Psoas muscle (tissue), 8 donors: ENCODE data around the gene PIAS4. TPM values are rescaled to one million over a fixed set of nuclear protein-coding genes. Genes with fewer than 3 reads are reported as not detected.

Experiments used
- ATAC-seq, 4 donors: fragments of 200-7000 bp; cut with Tn5 transposase; one replicate each; pipeline ENCODE4 v1.9.1; 2020; ENCODE audit warnings: moderate library complexity in 3 of 4, mild to moderate bottlenecking in 2 of 4
- DNase-seq, 2 donors: peaks; one replicate each; pipeline ENCODE4 v3.0.0-alpha.2; 2020
- H3K27ac ChIP-seq: fragments of 200-600 bp; one replicate; pipeline ENCODE4 v1.8.0; 2022
- H3K27me3 ChIP-seq, 3 donors: fragments of 200-600 bp in 1 of 3; one replicate each; pipeline versions ENCODE4 v1.6.1 to v1.8.0; 2013 to 2022; ENCODE audit warnings: low read length in 2 of 3, mild to moderate bottlenecking in 2 of 3, moderate library complexity in 1 of 3; ENCODE audit not compliant: insufficient read depth in 3 of 3
- H3K36me3 ChIP-seq, 2 donors: fragments of 200-600 bp in 1 of 2; one replicate each; pipeline versions ENCODE4 v1.6.1 to v1.8.0; 2013 to 2022; ENCODE audit warnings: low read depth in 1 of 2, mild to moderate bottlenecking in 1 of 2, moderate library complexity in 1 of 2; ENCODE audit not compliant: insufficient read depth in 1 of 2
- H3K4me1 ChIP-seq: fragments of 200-600 bp; one replicate; pipeline ENCODE4 v1.8.0; 2022
- H3K4me3 ChIP-seq: fragments of 200-600 bp; one replicate; pipeline ENCODE4 v1.8.0; 2022; ENCODE audit warnings: mild to moderate bottlenecking
- H3K9me3 ChIP-seq: fragments of 200-600 bp; one replicate; pipeline ENCODE4 v1.8.0; 2022
- WGBS, 3 donors: extraction: QIAGEN DNeasy Blood & Tissue Kit; methylation state at CpG; one replicate each; pipeline versions ENCODE4 v1.1.6 to v1.1.7; 2013; 5-methylcytosine and 5-hydroxymethylcytosine counted together
- intact Hi-C, 2 donors: fragments of 100-400 bp; cut with DNase I; formaldehyde crosslinking; loops; one replicate each; pipeline versions ENCODE4 v1.11.0 to v1.14.2; 2022
- polyA plus RNA-seq, 3 donors: library from polyadenylated mRNA; stranded (reverse); fragments of 200-250 nt; gene quantifications; one replicate each; pipeline ENCODE4 v1.2.3, GENCODE V29; 2013
- total RNA-seq, 4 donors: library from RNA; stranded (reverse); fragmentation: NEBNext Ultra II Directional in 2 of 4; extraction: Animal tissue kit (Norgen Biotek cat#: 25700) in 2 of 4; gene quantifications; one replicate each; pipeline versions ENCODE4 v1.2.1 to v1.2.4, GENCODE V29; 2021 to 2023
- TF ChIP-seq, protein P1 (sequence below): fragments of 200-600 bp; IDR thresholded peaks from one replicate; pipeline ENCODE4 v1.8.0; 2022; ENCODE audit warnings: antibody characterized with exemption
- donor health status: healthy with polysubstance abuse.
- donor health status: DM: no; HTN: no; CAD: no; lungs with moderate emphysema.
- donor health status: Bipolar disorder and iron deficiency.
- donor health status: healthy.
- donor health status: DM: yes; HTN: yes; CAD: no.
- donor health status: DM: no; HTN: no; CAD: no.
- donor health status: DM: no; HTN: no; CAD: no.
- donor health status: DM: yes; HTN: yes; CAD: no.

The PIAS4 gene
- total and polyA plus RNA-seq, 7 donors: 12.7 to 27.2 (median 15.1) TPM

DNA sequence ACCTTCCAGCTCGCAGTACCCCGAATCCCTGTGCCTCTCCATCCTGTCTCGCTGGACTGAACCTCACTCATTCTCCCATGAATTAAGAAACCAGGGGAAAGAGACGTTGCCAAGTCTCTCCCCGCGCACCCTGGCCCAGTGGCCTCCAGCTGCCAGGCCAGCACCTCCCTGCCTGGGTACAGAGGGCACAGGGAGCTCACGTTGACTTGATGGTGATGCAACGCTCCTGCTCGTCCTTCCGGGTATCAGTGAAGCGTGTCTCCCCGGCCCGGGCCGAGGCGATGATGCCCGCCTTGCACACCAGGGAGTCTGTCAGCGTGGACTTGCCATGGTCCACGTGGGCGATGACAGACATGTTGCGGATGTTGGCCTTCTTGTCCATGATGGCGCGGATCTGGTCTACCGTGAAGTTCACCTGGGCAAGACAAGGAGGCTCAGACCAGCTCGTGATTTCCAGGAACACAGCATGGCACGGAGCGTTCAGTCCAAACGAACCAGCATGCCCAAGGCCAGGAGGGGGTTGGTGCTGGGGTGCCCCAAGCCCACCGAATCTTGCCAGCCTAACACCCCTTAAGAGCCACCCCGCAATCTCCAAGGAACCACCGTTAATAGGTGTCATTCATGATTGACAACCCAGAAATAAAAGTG, 23.5 kb upstream of the PIAS4 start:
- Histone ChIP-seq H3K27me3 (no peaks in the 10 kb centered on the region), H3K4me1 (peaks cover 44% of the 10 kb centered on the region), H3K9me3 (no peaks in the 10 kb centered on the region), H3K27ac (peak overlapping the region; percentile 95), H3K36me3 (peaks cover 30 to 56% of the 10 kb centered on the region in 2 donors), H3K4me3 (peak overlapping the region; percentile 91)
- DNase-seq (peak; percentile 69 to 83), ATAC-seq (peak; percentile 11 to 44 (median 41))
- TF ChIP-seq, protein P1, sequence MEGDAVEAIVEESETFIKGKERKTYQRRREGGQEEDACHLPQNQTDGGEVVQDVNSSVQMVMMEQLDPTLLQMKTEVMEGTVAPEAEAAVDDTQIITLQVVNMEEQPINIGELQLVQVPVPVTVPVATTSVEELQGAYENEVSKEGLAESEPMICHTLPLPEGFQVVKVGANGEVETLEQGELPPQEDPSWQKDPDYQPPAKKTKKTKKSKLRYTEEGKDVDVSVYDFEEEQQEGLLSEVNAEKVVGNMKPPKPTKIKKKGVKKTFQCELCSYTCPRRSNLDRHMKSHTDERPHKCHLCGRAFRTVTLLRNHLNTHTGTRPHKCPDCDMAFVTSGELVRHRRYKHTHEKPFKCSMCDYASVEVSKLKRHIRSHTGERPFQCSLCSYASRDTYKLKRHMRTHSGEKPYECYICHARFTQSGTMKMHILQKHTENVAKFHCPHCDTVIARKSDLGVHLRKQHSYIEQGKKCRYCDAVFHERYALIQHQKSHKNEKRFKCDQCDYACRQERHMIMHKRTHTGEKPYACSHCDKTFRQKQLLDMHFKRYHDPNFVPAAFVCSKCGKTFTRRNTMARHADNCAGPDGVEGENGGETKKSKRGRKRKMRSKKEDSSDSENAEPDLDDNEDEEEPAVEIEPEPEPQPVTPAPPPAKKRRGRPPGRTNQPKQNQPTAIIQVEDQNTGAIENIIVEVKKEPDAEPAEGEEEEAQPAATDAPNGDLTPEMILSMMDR: no peak
- intact Hi-C loops: loop anchor here (2.0 to 10.0 kb wide), 4 partner anchors 13 to 221 kb away; partner anchors contain the start of gene DAPK3 (in 1 of the 2)
- 21 to 23% (median 21%) methylated on average over 30 of the region's 30 CpGs for WGBS, 3 donors

DNA sequence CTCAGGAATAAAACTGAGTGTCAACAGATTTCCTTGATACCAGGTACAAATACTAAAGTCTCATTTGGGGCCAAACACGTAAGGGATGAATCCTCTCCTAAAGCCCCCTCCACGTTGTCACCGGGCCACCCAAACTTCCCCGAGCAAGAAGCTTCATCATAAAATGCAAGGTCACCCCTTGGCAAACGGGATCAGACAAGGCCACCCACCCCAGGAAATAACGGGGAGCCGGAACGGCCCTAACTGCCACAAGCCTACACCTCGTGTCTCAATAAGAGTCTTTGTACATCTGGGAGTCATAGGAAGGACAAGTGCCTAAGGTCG, 23.0 kb upstream of the PIAS4 start:
- Histone ChIP-seq H3K36me3 (peaks cover 30 to 51% of the 10 kb centered on the region in 2 donors), H3K4me3 (peak overlapping the region; percentile 91), H3K27me3 (no peaks in the 10 kb centered on the region), H3K4me1 (peaks cover 44% of the 10 kb centered on the region), H3K27ac (peak overlapping the region; percentile 95), H3K9me3 (no peaks in the 10 kb centered on the region)
- 0 to 1% (median 0%) methylated on average over 10 of the region's 10 CpGs for WGBS, 3 donors
- DNase-seq: no peak
- intact Hi-C loops: loop anchor here (2.0 to 10.0 kb wide), 4 partner anchors 14 to 220 kb away; partner anchors contain the start of gene DAPK3 (in 1 of the 2)
- ATAC-seq: peak; percentile 4 to 21 (median 16)
- TF ChIP-seq, protein P1: no peak

DNA sequence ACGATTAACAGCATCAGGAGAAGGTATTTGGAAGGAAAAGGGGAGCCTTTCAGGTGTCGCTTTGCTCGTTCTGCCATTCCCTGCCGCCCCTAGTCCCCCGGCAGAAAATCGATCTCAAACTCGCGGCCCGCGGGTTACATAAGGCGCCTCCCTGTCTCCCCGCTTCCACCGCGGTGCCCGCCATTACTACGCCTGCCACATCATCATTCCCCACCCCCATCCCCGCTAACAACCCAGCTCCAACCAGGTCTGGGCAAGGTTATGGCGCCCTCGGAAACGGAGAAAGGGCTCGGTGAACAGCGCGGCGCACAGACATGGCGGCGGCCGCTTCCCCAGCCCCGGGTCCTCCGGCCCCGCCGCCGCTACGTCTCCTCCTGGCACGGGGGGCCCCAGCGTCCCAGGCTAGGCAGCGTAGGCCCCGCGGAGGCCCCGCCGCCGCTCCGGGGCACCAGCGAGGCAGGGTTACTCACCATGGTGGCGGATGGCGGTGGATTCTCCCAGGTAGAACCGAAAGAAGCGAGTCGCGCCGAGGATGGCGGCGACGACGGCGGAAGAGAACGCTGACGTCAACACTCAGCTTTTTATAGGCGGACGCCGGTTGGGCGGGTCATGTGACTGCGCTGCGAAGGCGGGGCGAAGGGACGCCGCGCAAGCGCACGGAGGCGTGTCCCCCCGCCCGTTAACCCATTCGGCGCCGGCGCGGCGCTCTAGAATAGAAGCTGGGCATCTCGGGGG, 22.5 kb upstream of the PIAS4 start, which contains the start of gene EEF2:
TSS of gene EEF2 (minus strand) at position 556 of the 735 bp plus-strand sequence. CDS start at position 473, 83 bp downstream.
- DNase-seq: peak; percentile 89 to 96
- H3K36me3 ChIP-seq: peaks cover 25 to 45% of the 10 kb centered on the region in 2 donors
- H3K4me1 ChIP-seq: peaks cover 44% of the 10 kb centered on the region
- TF ChIP-seq, protein P1: no peak
- peak; percentile 64 to 77 (median 70) for ATAC-seq
- no peaks in the 10 kb centered on the region for H3K9me3 ChIP-seq
- H3K27ac ChIP-seq: peak within 1 kb of the TSS; percentile 95
- 0 to 1% (median 1%) methylated on average over 80 of the region's 80 CpGs for WGBS, 3 donors
- intact Hi-C loops: loop anchor here (2.0 to 10.0 kb wide), 7 partner anchors 14 to 223 kb away; partner anchors contain the start of genes APBA3 (in 2 of the 2), MRPL54 (in 2 of the 2) and DAPK3 (in 1 of the 2)
- no peaks in the 10 kb centered on the region for H3K27me3 ChIP-seq
- peak within 1 kb of the TSS; percentile 91 for H3K4me3 ChIP-seq

DNA sequence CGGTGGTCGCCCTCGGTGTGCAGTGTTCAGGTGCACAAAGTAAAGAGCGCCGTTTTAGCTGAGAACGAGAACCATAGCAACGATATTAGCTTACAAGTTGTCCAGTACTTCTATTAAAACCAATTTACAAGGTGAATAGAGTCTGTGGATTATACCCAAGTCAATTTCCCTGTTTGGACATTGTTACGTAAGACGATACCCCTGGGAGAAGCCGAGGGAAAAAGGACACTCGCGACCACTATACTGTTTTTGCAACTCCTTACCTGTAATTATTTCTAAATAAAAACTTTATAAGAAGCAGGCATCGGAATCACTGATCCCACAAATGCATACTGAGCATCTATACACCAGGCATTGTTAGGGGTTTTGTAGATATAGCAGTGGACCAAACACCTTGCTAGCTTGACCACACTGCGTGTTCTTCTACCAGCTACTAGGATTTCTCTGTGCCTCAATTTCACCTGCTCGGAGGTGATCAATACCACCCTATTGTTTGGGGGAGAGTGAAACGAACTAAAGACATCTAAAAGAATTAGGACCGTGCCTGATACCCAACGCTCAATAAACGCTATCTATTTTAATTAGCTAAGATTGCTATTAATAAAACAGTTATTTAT, 21.8 kb upstream of the PIAS4 start:
- H3K4me1 ChIP-seq: peaks cover 44% of the 10 kb centered on the region
- peaks cover 21 to 39% of the 10 kb centered on the region in 2 donors for H3K36me3 ChIP-seq
- no peaks in the 10 kb centered on the region for H3K9me3 ChIP-seq
- ATAC-seq (no peak), DNase-seq (no peak)
- peak overlapping the region; percentile 95 for H3K27ac ChIP-seq
- intact Hi-C loops: loop anchor here (1.0 to 10.0 kb wide), 7 partner anchors 15 to 223 kb away; partner anchors contain the start of genes APBA3 (in 2 of the 2), MRPL54 (in 2 of the 2) and DAPK3 (in 1 of the 2)
- TF ChIP-seq, protein P1: no peak
- H3K27me3 ChIP-seq: no peaks in the 10 kb centered on the region
- H3K4me3 ChIP-seq: peak overlapping the region; percentile 91
- WGBS, 3 donors: 2 to 3% (median 2%) methylated on average over 19 of the region's 19 CpGs
